ENCODE data around the gene RAI1.

The RAI1 gene

GRCh38 chr17:17852930-17853329 is 171.7 kb downstream of the RAI1 start:
- DNase-seq = no peak

GRCh38 chr17:17853811-17854447 is 172.7 kb downstream of the RAI1 start:
- no peak for DNase-seq

- no peak for DNase-seq
These were observed 174.7 kb downstream of the RAI1 start for GRCh38 chr17:17855976-17856375.

- DNase-seq = no peak
These were observed 175.1 kb downstream of the RAI1 start for GRCh38 chr17:17856386-17856785.

- DNase-seq = no peak
These were observed 176.2 kb downstream of the RAI1 start for GRCh38 chr17:17857496-17857895.

- peak; percentile 20 for DNase-seq
These were observed 178.9 kb downstream of the RAI1 start for GRCh38 chr17:17859909-17860765.

- no peak for DNase-seq
These were observed 179.5 kb downstream of the RAI1 start for GRCh38 chr17:17860766-17861107.
